ACC112 (cell line): ENCODE measurements around the gene HSPA1L.
"Not testable (repeated sequence)": the region's sequence is repeated elsewhere in the genome, so short reads cannot be mapped to it uniquely, and the experiment has no call there.

ENCODE experiments used
- H2AFZ ChIP-seq: fragments of 200-600 bp; sonication (generic); one replicate; pipeline ENCODE4 v1.6.0; 2017; ENCODE audit warnings: antibody characterized with exemption, low read length; ENCODE audit not compliant: unreplicated experiment
- H3K27ac ChIP-seq: fragments of 200-600 bp; sonication (generic); 2 replicates; pipeline ENCODE4 v1.5.1; 2014; ENCODE audit warnings: low read depth, mild to moderate bottlenecking, antibody characterized with exemption, low read length, moderate library complexity
- H3K27me3 ChIP-seq: fragments of 200-600 bp; sonication (generic); 2 replicates; pipeline ENCODE4 v1.6.1; 2014; ENCODE audit warnings: mild to moderate bottlenecking, antibody characterized with exemption, low read length, moderate library complexity, mixed read lengths; ENCODE audit not compliant: insufficient read depth
- H3K36me3 ChIP-seq: fragments of 200-600 bp; sonication (generic); 2 replicates; pipeline ENCODE4 v1.6.1; 2016; ENCODE audit warnings: mild to moderate bottlenecking, antibody characterized with exemption, low read length, moderate library complexity, mixed read lengths; ENCODE audit not compliant: insufficient read depth
- H3K4me1 ChIP-seq: fragments of 200-600 bp; sonication (generic); one replicate; pipeline ENCODE4 v1.6.1; 2016; ENCODE audit warnings: low read length, mixed read lengths; ENCODE audit not compliant: insufficient read depth, unreplicated experiment, control insufficient read depth
- H3K4me3 ChIP-seq: fragments of 200-600 bp; sonication (generic); 2 replicates; pipeline ENCODE4 v1.5.1; 2014; ENCODE audit warnings: mild to moderate bottlenecking, low read depth, low read length
- H3K79me2 ChIP-seq: fragments of 200-600 bp; sonication (generic); one replicate; pipeline ENCODE4 v1.6.0; 2016; ENCODE audit warnings: low read length; ENCODE audit not compliant: control insufficient read depth, unreplicated experiment, insufficient read depth

Gene HSPA1L

DNA sequence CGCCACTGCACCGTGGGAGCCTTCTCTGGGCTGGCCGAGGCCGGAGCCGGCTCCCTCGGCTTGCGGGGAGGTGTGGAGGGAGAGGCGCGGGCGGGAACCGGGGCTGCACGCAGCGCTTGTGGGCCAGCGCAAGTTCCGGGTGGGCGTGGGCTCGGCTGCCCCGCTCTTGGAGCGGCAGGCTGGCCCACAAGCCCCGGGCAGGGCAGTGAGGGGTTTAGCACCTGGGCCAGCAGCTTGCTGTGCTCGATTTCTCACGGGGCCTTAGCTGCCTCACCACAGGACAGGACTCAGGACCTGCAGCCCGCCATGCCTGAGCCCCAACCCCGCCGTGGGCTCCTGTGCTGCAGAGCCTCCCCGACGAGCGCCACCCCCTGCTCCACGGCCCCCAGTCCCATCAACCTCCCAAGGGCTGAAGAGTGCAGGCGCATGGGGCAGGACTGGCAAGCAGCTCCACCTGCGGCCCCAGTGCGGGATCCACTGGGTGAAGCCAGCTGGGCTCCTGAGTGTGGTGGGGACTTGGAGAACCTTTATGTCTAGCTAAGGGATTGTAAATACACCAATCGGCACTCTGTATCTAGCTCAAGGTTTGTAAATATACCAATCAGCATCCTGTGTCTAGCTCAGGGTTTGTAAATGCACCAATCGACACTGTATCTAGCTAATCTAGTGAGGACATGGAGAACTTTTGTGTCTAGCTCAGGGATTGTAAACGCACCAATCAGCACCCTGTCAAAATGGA lies 37.1 kb upstream of the HSPA1L start:
- H3K4me3 ChIP-seq, H3K27me3 ChIP-seq, H3K79me2 ChIP-seq, H3K4me1 ChIP-seq, H3K36me3 ChIP-seq, H3K27ac ChIP-seq, H2AFZ ChIP-seq: not testable (repeated sequence)

DNA sequence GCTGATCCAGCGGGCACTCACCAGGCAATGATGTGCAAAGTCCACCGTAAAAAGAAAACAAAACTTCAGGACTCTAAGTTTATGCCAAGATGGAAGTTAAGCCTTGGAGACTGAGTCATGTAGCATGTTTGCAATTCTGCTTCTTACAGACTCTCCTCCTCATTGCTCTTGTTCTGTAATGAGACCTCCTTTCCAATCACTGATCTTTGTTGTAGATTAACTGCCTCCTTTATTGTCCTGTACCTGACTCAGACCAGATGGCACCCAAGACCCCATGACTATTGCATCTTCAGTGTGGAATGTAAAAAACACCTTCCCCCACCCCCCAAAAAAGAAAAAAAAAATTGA lies 36.4 kb upstream of the HSPA1L start:
- no peaks in the 10 kb centered on the region for H3K27me3 ChIP-seq
- no peak overlapping the region for H3K27ac ChIP-seq
- no peak overlapping the region for H2AFZ ChIP-seq
- no peaks in the 10 kb centered on the region for H3K4me1 ChIP-seq
- no peak overlapping the region for H3K4me3 ChIP-seq
- no peaks in the 10 kb centered on the region for H3K36me3 ChIP-seq
- no peaks in the 10 kb centered on the region for H3K79me2 ChIP-seq

- Histone ChIP-seq H2AFZ (no peak overlapping the region), H3K27me3 (no peaks in the 10 kb centered on the region), H3K4me3 (no peak overlapping the region), H3K36me3 (no peaks in the 10 kb centered on the region), H3K79me2 (no peaks in the 10 kb centered on the region), H3K27ac (no peak overlapping the region), H3K4me1 (no peaks in the 10 kb centered on the region)
These were observed 35.8 kb upstream of the HSPA1L start for GRCh38 chr6:31850765-31851484.

GRCh38 chr6:31847276-31847978 lies 32.3 kb upstream of the HSPA1L start:
- Histone ChIP-seq H3K79me2 (no peaks in the 10 kb centered on the region), H3K4me1 (no peaks in the 10 kb centered on the region), H3K27me3 (no peaks in the 10 kb centered on the region), H2AFZ (no peak overlapping the region), H3K36me3 (no peaks in the 10 kb centered on the region), H3K4me3 (no peak overlapping the region), H3K27ac (no peak overlapping the region)

GRCh38 chr6:31844507-31844906 lies 29.4 kb upstream of the HSPA1L start:
- H3K79me2 ChIP-seq = no peaks in the 10 kb centered on the region
- peaks cover 12% of the 10 kb centered on the region for H3K36me3 ChIP-seq
- no peaks in the 10 kb centered on the region for H3K4me1 ChIP-seq
- H2AFZ ChIP-seq = no peak overlapping the region
- no peaks in the 10 kb centered on the region for H3K27me3 ChIP-seq
- no peak overlapping the region for H3K4me3 ChIP-seq
- H3K27ac ChIP-seq = no peak overlapping the region

DNA sequence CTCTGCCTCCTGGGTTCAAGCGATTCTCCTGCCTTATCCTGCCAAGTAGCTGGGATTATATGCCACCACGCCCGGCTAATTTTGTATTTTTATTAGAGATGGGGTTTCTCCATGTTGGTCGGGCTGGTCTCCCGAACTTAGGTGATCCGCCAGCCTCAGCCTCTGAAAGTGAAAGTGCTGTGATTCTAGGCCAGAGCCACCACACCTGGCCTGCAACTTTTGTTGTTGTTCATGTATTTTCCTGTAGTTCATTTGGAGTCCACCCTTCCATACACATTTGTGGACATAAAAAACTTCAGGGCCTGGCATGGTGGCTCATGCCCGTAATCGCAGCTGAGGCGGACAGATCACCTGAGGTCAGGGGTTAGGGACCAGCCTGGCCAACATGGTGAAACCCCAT lies 27.0 kb upstream of the HSPA1L start:
- peaks cover 11% of the 10 kb centered on the region for H3K4me1 ChIP-seq
- no peak overlapping the region for H3K27ac ChIP-seq
- no peak overlapping the region for H2AFZ ChIP-seq
- no peaks in the 10 kb centered on the region for H3K27me3 ChIP-seq
- peaks cover 32% of the 10 kb centered on the region for H3K36me3 ChIP-seq
- peaks cover 10% of the 10 kb centered on the region for H3K79me2 ChIP-seq
- no peak overlapping the region for H3K4me3 ChIP-seq

DNA sequence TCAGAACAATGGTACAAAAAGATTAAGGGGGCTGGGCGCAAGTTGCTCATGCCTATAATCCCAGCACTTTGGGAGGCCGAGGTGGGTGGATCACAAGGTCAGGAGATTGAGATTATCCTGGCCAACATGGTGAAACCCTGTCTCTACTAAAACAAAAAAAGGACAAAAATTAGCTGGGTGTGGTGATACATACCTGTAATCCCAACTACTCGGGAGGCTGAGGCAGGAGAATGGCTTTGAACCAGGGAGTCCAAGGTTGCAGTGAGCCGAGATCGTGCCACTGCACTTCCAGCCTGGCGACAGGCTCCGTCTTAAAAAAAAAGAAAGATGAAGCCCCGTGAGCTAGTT lies 24.7 kb upstream of the HSPA1L start:
- H3K27ac ChIP-seq, H3K4me3 ChIP-seq, H3K27me3 ChIP-seq, H2AFZ ChIP-seq: not testable (repeated sequence)
- peaks cover 11% of the 10 kb centered on the region for H3K4me1 ChIP-seq
- peaks cover 43% of the 10 kb centered on the region for H3K36me3 ChIP-seq
- H3K79me2 ChIP-seq = peaks cover 33% of the 10 kb centered on the region

DNA sequence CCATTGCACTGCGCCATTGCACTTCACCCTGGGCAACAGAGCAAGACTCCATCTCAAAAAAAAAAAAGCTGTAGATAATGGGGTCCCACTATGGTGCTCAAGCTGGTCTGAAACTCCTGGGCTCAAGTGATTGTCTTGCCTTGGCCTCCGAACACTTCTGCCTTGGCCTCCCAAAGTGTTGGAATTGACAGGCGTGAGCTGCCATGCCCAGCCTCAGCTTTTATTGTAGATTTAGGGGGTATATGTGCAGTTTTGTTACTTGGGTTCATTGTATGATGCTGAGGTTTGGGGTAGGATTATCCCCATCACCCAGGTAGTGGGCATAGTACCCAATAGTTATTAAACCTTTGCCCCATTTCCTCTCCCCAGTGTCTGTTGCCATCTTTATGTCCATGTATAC lies 23.9 kb upstream of the HSPA1L start:
- H3K27ac ChIP-seq = no peak overlapping the region

DNA sequence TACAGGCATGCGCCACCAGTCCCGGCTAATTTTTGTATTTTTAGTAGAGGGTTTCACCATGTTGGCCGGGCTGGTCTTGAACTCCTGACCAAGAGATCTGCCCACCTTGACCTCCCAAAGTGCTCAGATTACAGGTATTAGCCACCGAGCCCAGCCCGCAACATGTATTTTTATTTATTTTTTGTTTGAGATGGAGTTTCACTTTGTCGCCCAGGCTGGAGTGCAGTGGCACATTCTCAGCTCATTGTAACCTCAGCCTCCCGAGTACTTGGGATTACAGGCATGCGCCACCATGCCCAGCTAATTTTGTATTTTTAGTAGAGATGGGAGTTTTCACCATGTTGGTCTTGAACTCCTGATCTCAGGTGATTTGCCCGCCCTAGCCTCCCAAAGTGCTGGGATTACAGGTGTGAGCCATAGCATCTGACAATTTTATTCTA lies 23.1 kb upstream of the HSPA1L start:
- H3K27ac ChIP-seq, H2AFZ ChIP-seq, H3K27me3 ChIP-seq: not testable (repeated sequence)
- Histone ChIP-seq H3K36me3 (peaks cover 43% of the 10 kb centered on the region), H3K79me2 (peaks cover 35% of the 10 kb centered on the region), H3K4me3 (peak overlapping the region; percentile 97), H3K4me1 (peaks cover 11% of the 10 kb centered on the region)

More for the DNA sequence above, 23.9 kb upstream of the HSPA1L start:
- H3K79me2 ChIP-seq = peaks cover 35% of the 10 kb centered on the region
- no peaks in the 10 kb centered on the region for H3K27me3 ChIP-seq
- peaks cover 43% of the 10 kb centered on the region for H3K36me3 ChIP-seq
- H3K4me1 ChIP-seq = peaks cover 11% of the 10 kb centered on the region
- peak overlapping the region; percentile 97; the same call in 1 of the 2 replicates for H3K4me3 ChIP-seq
- H2AFZ ChIP-seq = no peak overlapping the region

GRCh38 chr6:31837369-31838113 lies 22.5 kb upstream of the HSPA1L start:
- H3K4me1 ChIP-seq = peaks cover 11% of the 10 kb centered on the region
- peaks cover 35% of the 10 kb centered on the region for H3K79me2 ChIP-seq
- peak overlapping the region; percentile 74; the same call in 1 of the 2 replicates for H3K27ac ChIP-seq
- peaks cover 43% of the 10 kb centered on the region for H3K36me3 ChIP-seq
- H3K4me3 ChIP-seq = peak overlapping the region; percentile 97
- no peaks in the 10 kb centered on the region for H3K27me3 ChIP-seq
- no peak overlapping the region for H2AFZ ChIP-seq
